Stimulated activated CD4-positive, alpha-beta T cell treated with anti-CD3 and anti-CD28 coated beads, Interleukin-4, amount 100 ng/mL, for 48 hours (primary cell): Measurements from ENCODE around the gene HSD17B8.
"Not testable (repeated sequence)": the region's sequence is repeated elsewhere in the genome, so short reads cannot be mapped to it uniquely, and the experiment has no call there.

Experiments
- DNase-seq, 2 donors: peaks; one replicate each; pipeline ENCODE4 v3.0.0-alpha.2; 2020; ENCODE audit warnings: low read depth in 2 of 2

Gene HSD17B8

DNA sequence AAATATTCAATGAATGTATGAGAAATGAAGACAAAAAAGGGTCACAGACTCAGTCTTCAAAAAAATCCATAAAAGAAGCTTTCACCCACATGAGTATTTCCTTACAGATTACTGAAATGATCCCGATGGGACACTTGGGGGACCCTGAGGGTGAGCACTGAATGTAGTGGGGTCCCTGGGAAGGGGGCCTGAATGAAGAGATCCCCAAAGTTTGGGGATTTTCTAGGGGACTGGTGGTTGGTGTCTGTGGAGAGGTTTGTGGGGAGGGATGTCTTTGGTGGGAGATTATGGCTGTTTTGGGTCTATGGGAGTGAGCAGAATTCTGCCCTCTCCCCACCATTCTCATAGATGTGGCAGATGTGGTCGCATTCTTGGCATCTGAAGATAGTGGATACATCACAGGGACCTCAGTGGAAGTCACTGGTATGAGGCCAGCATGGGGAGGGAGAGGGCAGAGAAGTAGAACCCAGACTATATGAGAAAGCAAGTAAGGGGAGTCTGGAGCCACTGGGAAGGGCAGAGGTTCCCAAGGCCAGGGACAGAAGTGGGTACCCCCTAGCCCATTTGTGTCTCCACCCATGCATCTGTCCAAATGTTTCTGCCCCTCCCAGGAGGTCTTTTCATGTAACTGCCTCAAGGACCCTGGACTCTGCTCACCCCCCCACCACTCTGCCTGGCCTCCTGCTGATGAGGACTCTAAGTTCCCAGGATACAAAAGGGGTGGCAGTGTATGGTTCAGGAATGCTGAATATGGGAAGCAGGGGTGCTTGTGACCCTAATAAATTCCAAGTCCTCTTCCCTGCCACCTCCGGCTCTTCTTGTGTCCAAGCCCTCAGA is 1.8 kb downstream of the HSD17B8 start:
- no peak for DNase-seq

- DNase-seq: no peak
Observed at GRCh38 chr6:33206864-33207551, 2.6 kb downstream of the HSD17B8 start.

- DNase-seq: no peak
Observed at GRCh38 chr6:33207552-33208090, 3.2 kb downstream of the HSD17B8 start.

DNA sequence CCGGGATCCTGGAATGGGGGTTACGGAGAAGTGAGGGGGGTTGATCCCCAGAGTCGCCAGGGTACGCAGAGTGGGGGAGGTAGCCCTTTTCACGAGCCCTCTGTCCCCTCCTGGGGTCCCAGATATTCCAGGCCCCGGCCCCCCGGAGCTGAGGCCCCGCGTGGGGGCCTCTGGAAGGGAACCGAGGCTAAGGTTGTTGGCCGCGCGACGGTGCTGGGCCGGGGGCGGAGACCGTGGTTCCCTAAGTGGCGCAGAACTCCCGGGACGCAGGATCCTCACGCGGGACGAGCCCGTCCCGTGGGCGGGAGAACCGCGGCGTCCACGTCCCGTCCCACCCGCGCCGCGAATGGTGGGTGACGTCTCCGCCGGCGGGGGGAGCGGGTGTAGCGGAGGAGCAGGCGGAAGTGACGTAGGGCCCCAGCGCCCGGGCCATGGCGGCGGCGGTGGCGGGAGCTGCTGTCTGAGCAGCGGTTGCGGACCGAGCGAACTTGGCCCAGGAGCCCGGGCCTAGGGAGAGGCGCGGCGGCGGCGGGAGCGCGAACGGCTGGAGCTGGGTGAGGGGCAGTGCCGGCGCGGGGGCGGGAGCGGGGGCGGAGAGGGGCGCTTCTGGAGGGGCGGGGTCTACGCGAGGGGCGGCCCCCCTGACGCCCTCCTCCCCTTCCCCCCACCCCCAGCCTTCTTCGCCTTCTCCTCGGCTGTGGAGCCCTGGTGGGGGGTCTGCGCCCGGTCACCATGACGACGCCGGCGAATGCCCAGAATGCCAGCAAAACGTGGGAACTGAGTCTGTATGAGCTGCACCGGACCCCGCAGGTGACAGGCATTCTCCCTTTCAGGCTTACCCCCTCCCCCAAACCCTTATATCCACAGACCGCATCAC is 3.9 kb downstream of the HSD17B8 start, which contains the start of gene RING1:
Gene RING1 (plus strand): TSS at position 410 of the 877 bp plus-strand sequence. CDS start 323 bp downstream, at position 733.
- peak; percentile 78 to 81 for DNase-seq

- no peak for DNase-seq
Observed at GRCh38 chr6:33209856-33210255, 5.4 kb downstream of the HSD17B8 start.

- DNase-seq: no peak
Observed at GRCh38 chr6:33211136-33211535, 6.7 kb downstream of the HSD17B8 start.

- DNase-seq: no peak
Observed at GRCh38 chr6:33211666-33212422, 7.4 kb downstream of the HSD17B8 start.

- no peak for DNase-seq
Observed at GRCh38 chr6:33212857-33213165, 8.4 kb downstream of the HSD17B8 start.

DNA sequence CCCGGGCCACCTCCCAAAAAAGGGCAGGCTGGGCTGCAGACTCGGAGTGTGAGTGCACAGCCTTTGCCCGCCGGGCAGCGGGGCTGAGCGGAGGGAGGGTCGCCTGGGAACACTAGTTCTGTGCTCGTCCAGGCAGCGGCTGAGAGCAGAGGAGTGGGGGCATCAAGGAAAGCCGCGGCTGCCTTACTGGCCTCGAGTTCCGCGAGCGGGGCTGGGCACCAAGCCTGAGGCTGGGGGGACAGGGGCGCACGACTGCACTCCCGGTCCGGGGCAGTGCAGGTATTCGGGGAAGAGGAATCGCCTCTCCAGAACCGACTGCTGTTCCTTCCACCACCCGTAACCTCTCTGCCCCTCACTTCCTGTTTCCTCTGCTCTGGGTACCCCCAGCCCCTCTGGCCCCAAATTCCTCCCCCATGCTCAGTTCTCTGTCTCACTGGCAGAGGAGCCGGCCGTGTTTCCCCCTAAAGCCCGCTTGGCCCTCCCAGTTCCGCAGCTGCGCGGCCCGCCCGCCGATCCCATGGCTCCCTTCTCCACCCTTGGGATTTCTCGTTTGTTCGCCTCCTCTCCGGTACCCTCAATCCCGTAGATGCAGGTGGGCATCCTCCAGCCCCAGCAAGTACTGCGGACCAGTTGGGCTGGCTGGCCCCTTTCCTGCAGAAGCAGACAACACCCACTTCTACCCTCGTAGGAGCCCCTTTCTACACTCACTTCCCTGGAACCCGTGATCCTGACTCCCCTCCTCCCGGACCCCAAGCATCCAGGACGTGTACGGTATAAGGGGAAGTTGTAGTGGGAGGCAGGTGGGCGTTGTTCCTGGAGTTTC is 8.9 kb downstream of the HSD17B8 start:
- DNase-seq: no peak

DNA sequence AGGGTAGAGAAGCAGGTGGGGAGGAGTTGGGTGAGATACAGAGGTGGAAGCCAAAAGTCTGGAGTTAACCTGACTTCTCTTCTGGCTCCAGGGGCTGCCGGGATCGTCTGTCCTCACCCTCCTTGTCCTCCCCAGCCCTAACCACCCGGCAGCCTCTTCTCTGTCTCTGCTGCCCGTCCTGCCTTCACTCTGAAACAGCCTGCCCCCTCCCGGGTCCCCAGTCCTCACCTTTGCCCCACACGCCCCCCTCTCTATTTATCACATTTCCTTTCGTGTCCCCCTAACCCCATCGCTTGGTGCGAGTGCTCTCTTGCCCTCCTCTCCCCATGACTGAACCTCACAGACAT is 9.5 kb downstream of the HSD17B8 start:
- no peak for DNase-seq

- no peak for DNase-seq
Observed at GRCh38 chr6:33215271-33216116, 11.0 kb downstream of the HSD17B8 start.

- DNase-seq: no peak
Observed at GRCh38 chr6:33216117-33216649, 11.7 kb downstream of the HSD17B8 start.

GRCh38 chr6:33217246-33217645 is 12.8 kb downstream of the HSD17B8 start:
- no peak for DNase-seq

DNA sequence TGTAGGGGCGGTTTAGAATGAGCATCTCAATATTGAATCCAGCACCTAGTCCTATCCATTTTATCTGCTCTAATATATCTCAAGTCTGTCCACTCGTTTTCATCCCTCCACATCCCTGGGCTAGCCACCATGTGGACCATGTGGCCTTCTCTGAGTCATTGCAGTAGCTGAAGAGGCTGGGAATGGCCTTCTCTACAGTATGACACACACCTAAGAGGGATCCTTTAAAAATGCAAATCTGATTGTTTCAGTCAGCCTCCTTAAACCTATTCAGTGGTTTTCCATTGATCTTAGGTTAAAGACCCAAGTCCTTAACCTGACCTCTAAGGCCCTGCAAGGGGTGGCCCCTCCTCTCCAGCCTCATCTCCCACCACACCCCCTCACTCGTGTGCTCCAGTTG is 13.2 kb downstream of the HSD17B8 start:
- no peak for DNase-seq

DNA sequence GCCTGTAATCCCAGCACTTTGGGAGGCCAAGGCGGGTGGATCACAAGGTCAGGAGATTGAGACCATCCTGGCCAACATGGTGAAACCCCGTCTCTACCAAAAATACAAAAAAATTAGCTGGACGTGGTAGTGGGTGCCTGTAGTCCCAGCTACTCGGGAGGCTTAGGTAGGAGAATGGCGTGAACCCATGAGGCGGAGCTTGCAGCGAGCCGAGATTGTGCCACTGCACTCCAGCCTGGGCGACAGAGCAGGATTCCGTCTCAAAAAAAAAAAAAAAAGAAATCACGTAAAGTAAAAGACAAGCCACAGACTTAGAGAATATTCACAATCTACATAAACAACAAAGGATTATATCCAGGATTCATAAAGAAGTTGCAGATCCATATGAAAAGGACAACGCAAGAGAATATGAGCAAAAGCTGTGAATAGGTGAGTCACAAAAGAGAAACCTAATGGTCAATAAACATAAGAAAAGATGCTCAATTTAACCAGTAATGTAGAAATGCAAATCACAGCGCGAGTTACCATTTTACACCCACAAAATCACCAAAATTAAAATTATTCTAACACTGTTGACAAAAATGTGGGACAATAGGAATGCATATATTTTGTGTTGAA is 22.2 kb downstream of the HSD17B8 start:
- not testable (repeated sequence) for DNase-seq

DNA sequence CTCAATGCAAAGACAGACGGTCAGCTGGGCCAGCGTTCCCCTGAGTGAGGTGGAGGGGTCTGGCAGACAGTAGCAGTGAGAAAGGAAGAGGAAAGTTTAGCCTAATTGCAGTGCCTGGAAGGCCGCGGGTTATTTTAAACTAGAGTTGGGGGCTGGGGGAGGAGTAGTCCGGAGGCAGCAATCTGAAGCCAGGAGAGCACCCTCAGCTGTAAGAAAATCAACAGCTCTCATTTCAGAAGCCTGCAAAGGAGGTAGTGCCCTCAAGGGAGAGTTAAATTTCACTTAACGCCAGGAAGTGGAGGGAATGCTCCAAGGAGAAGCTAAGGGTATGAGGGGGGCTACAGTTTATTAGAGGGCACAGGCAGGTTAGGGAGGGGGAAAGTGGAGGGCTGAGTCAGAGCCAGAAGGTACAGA is 30.8 kb downstream of the HSD17B8 start:
- no peak for DNase-seq

GRCh38 chr6:33236328-33236727 is 31.9 kb downstream of the HSD17B8 start:
- DNase-seq: no peak

- no peak for DNase-seq
Observed at GRCh38 chr6:33236852-33237251, 32.4 kb downstream of the HSD17B8 start.

GRCh38 chr6:33237741-33238140 is 33.3 kb downstream of the HSD17B8 start:
- DNase-seq: no peak
